DMS 273 (cell line): ENCODE results near the gene CCDC112.
A peak's percentile ranks its signal among the peaks of the same experiment; 100 is the strongest.

Source experiments
- DNase-seq: peaks from one replicate; lab custom pipeline; 2025; ENCODE audit not compliant: unreplicated experiment; lab: John Stamatoyannopoulos, UW

CCDC112 gene

GRCh38 chr5:115296124-115297022, at the start of gene CCDC112:
CCDC112 (minus strand) TSS chr5:115296654; CDS start chr5:115296543, 111 bp downstream.
- peak; percentile 86 for DNase-seq

GRCh38 chr5:115345344-115345743, 48.9 kb upstream of the CCDC112 start:
- DNase-seq = no peak

GRCh38 chr5:115343855-115344254, 47.4 kb upstream of the CCDC112 start:
- DNase-seq = no peak

GRCh38 chr5:115342590-115343377, 46.3 kb upstream of the CCDC112 start:
- no peak for DNase-seq

- DNase-seq = no peak
These were observed 45.3 kb upstream of the CCDC112 start for GRCh38 chr5:115341745-115342144.

DNA sequence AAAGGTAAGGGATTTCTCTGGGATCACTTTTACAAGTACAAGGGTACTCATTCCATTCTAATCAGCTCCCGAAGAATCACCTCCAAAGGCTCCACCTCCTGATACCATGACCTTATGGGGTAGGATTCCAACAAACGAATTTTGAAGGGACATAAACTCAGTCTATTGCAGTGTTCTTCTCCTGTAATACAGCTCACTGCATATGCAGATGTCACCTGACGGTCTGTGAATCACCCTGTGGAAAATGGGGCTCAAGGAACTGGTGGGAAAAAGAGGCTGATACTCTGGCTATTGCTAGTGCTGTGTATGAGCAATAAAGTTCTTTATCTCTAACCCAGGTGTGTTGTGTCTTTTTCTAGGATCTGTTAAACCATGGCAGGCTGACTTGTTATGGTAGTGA, 42.4 kb upstream of the CCDC112 start:
- no peak for DNase-seq

GRCh38 chr5:115337882-115338281, 41.4 kb upstream of the CCDC112 start:
- DNase-seq = no peak

DNA sequence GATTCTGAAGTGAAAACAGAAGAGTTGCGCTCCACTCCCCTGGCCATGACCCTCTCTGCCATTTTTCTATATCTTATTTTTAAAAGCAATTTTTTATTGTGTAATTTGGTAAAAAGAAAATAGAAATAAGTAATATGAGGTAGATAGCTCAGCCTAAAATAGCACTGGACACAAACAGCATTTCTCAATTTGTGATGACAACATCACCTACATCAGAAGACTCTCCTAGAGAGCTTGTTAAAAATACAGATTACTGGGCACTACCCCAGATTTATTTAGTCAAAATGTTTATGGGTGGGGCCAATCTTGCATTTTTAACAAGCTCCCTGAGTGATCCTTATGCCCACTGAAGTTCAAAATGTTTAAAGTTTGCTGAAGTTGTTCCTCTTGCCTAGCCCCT, 40.5 kb upstream of the CCDC112 start:
- DNase-seq = no peak

- DNase-seq = no peak
These were observed 39.8 kb upstream of the CCDC112 start for GRCh38 chr5:115336201-115336720.

DNA sequence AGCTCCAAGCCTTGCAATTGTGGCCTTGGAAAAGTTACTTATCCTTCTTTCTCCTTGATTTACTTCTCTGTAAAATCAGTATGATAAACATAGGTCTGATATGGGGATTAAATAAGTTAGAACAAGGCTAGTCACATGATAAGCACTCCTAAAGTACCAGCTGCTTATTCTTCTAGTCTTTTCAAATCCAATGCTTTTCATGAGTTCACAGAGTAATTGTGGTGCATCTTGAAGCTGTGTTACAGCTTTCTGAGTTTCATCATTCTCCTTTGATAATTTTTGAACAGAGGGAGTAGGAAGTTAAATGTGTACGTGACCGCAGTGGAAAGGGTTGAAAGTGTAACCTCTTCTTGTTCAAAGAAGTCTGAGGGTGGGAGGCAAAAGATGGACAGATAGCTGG, 38.8 kb upstream of the CCDC112 start:
- no peak for DNase-seq

- DNase-seq = peak; percentile 12
These were observed 36.7 kb upstream of the CCDC112 start for GRCh38 chr5:115333164-115333563.

- DNase-seq = no peak
These were observed 34.4 kb upstream of the CCDC112 start for GRCh38 chr5:115330830-115331229.

DNA sequence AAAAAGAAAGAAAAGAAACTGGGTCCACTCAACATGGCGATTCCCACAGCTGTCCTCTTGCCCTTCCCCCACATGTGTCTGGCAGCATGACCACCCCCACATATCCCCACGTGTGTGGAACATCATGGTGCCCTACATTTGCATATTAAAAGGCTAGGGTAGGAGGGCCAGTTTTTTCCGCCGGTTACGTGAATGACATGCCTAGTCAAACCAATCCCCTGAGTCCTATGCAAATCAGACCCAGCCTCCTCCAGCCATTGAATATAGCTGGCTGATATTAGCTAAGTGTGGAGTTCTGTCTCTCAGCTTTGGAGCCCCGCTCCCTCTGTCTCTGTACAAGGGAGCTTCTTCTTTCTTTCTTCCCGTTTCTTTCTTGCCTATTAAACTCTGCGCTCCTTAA, 33.0 kb upstream of the CCDC112 start:
- no peak for DNase-seq

DNA sequence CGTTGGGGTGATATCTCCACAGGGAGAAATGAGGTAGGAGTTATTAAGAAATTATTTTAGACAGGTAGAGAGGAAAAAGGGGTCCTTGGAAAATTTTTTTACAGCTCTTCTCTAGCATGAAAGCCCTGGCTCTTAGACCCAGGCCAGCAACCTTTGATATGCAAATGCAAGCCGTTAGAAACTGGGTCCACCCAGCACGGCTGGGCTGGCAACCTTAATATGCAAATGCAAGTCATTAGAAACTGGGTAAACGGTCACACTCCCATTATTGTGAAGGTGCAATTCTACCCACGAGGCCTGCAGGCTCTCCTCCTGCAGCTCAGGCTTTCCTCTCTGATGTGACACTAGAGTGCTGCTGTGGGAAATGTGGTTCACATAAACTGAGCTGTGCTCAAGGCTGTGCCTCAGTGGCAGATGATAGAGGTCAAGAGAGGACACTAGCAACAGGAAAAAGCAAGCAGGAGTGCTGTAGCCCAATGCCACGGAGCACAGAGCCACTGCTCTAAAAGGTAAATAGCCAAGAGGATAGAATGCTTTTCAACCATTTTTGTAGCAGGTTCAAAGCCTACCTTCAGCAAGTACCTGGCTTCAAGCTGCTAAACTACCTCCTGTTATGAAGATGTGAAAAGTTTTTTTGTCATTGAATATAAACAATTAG, 32.3 kb upstream of the CCDC112 start:
- peak; percentile 16 for DNase-seq

DNA sequence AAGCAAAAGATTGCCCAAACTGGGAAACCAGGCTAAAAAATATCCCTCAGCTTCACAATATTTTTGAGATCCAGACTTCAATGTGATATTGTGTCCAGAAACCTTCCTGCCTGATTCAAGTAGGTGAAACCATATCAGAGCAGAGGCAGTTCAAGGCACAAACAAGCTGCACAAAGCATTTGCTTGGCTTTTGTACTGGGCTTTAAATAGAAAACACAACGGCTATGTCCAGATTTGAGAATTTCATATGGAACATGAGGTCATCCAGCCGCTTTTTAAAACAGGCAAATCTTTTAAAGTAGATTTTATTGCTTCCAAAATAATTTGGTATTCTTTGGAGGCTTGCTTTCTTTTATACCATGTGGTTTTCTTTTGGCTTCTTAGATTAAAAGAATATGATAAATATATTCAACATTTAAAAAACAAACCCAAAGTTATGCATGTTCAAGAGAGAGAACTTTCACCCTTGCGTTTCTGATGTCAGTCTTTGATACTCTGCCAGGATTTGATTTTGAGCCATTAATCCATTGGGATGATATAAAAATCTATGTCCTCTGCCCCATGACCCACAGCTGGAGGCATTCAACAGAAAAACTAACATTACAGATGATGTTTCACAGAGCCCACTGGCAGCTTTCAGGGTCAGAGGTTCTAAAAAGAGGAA, 29.0 kb upstream of the CCDC112 start:
- no peak for DNase-seq

DNA sequence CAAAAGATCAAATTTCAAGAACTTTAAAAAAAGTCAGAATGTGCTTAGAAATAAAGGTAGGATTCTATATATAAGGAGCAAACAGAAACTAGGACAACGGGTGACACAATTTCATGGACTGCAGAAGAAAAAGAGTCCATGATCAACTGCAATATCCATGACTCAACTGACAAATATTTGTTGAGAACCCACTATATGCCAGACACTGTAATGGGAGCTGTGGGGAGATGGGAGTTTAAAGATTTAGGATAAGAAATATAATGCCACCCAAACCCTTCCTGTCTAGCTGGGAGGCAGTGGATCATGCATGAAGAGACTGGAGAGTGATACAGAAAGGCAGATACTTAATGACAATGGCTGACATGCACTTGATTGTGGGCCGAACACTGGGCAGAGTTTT, 27.6 kb upstream of the CCDC112 start:
- no peak for DNase-seq

GRCh38 chr5:115322729-115323128, 26.3 kb upstream of the CCDC112 start:
- no peak for DNase-seq

GRCh38 chr5:115321309-115321708, 24.9 kb upstream of the CCDC112 start:
- DNase-seq = no peak

GRCh38 chr5:115320515-115320914, 24.1 kb upstream of the CCDC112 start:
- no peak for DNase-seq

DNA sequence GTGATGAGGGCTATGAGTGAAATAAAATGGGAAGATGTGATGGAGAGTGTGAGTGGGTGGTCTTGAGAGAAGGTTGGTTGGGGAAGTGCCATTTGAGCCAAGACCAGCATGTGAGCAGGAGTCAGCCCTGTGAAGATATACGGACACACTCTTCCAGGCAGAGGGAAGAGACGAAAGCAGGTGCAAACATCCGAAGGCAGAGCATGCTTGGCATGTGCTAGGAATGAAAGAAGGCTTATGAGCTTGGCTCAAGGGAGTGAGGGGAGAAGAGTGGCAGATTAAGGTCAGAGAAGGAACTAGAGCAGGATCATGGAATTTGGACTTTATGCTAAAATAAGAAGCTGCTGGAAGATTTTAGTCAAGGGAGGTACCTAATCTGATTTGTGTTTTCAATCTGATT, 23.6 kb upstream of the CCDC112 start:
- DNase-seq = no peak

GRCh38 chr5:115319007-115319406, 22.6 kb upstream of the CCDC112 start:
- DNase-seq = no peak
